GM18858 (cell line): ENCODE results near the gene KCTD12.
"Not testable (repeated sequence)": the region's sequence is repeated elsewhere in the genome, so short reads cannot be mapped to it uniquely, and the experiment has no call there.

Source experiments
- ATAC-seq: cut with Tn5 transposase; IDR thresholded peaks from one replicate; pipeline ENCODE4 v1.9.1; 2021; ENCODE audit not compliant: unreplicated experiment

The KCTD12 gene

GRCh38 chr13:76886292-76887075 lies at the start of gene KCTD12:
KCTD12 (minus strand) TSS chr13:76886405; CDS start chr13:76886148, 257 bp downstream.
- ATAC-seq: peak; percentile 62

- ATAC-seq: no peak
Observed at GRCh38 chr13:76934671-76935070, 48.5 kb upstream of the KCTD12 start.

- no peak for ATAC-seq
Observed at GRCh38 chr13:76932076-76932475, 45.9 kb upstream of the KCTD12 start.

GRCh38 chr13:76929851-76930374 lies 43.7 kb upstream of the KCTD12 start:
- no peak for ATAC-seq

GRCh38 chr13:76929320-76929719 lies 43.1 kb upstream of the KCTD12 start:
- ATAC-seq: no peak

- ATAC-seq: no peak
Observed at GRCh38 chr13:76928456-76928855, 42.3 kb upstream of the KCTD12 start.

- no peak for ATAC-seq
Observed at GRCh38 chr13:76927955-76928354, 41.8 kb upstream of the KCTD12 start.

GRCh38 chr13:76925115-76925514 lies 38.9 kb upstream of the KCTD12 start:
- no peak for ATAC-seq

GRCh38 chr13:76921516-76921915 lies 35.3 kb upstream of the KCTD12 start:
- ATAC-seq: no peak

GRCh38 chr13:76917755-76918481 lies 31.7 kb upstream of the KCTD12 start:
- ATAC-seq: not testable (repeated sequence)

- no peak for ATAC-seq
Observed at GRCh38 chr13:76917095-76917494, 30.9 kb upstream of the KCTD12 start.

GRCh38 chr13:76913898-76914297 lies 27.7 kb upstream of the KCTD12 start:
- ATAC-seq: no peak

- ATAC-seq: no peak
Observed at GRCh38 chr13:76912476-76912875, 26.3 kb upstream of the KCTD12 start.

GRCh38 chr13:76904507-76904906 lies 18.3 kb upstream of the KCTD12 start:
- ATAC-seq: no peak

- ATAC-seq: peak; percentile 98
Observed at GRCh38 chr13:76903544-76904162, 17.4 kb upstream of the KCTD12 start.

- not testable (repeated sequence) for ATAC-seq
Observed at GRCh38 chr13:76899066-76899465, 12.9 kb upstream of the KCTD12 start.

- not testable (repeated sequence) for ATAC-seq
Observed at GRCh38 chr13:76897171-76897570, 11.0 kb upstream of the KCTD12 start.

GRCh38 chr13:76894401-76895110 lies 8.4 kb upstream of the KCTD12 start:
- peak; percentile 59 for ATAC-seq

GRCh38 chr13:76892488-76892887 lies 6.3 kb upstream of the KCTD12 start:
- peak; percentile 43 for ATAC-seq

- ATAC-seq: no peak
Observed at GRCh38 chr13:76890021-76890420, 3.8 kb upstream of the KCTD12 start.

- ATAC-seq: no peak
Observed at GRCh38 chr13:76889254-76889653, 3.0 kb upstream of the KCTD12 start.
